PC-9 (cell line): ENCODE measurements around the gene ALPK1. TPM values are rescaled to one million over a fixed set of nuclear protein-coding genes. Genes with fewer than 3 reads are reported as not detected.

Experiments
- BruUV-seq: library from RNA; stranded (reverse); fragments of 400-500 nt; replicated peaks from 2 replicates; lab custom pipeline; 2021; lab: Mats Ljungman, UMichigan
- CTCF ChIA-PET: fragments of 300-600 bp; sonication (Branson Sonifier 250); formaldehyde crosslinking; loops from one replicate; lab custom pipeline; 2022; ENCODE audit warnings: antibody characterized with exemption; lab: Charles Lee
- POLR2A ChIA-PET: fragments of 300-600 bp; sonication (Branson Sonifier 250); formaldehyde crosslinking; loops from one replicate; lab custom pipeline; 2022; ENCODE audit warnings: antibody characterized with exemption; ENCODE audit not compliant: unreplicated experiment; lab: Charles Lee
- DNase-seq, 2 experiments: peaks; one replicate each; pipeline versions ENCODE4 v3.0.0 to v3.0.0-alpha.2; 2015 to 2022; ENCODE audit warnings: mixed read lengths in 1 of 2
- H2AFZ ChIP-seq: fragments of 200-600 bp; sonication (generic); 2 replicates; pipeline ENCODE4 v1.8.1; 2017; ENCODE audit warnings: antibody characterized with exemption
- H3F3A ChIP-seq: fragments of 200-600 bp; sonication (generic); 2 replicates; pipeline ENCODE4 v1.8.1; 2017; ENCODE audit warnings: antibody characterized with exemption, mild to moderate bottlenecking, low read depth; ENCODE audit not compliant: insufficient read depth
- H3K27ac ChIP-seq: fragments of 200-600 bp; sonication (generic); 2 replicates; pipeline ENCODE4 v1.6.1; 2016; ENCODE audit warnings: mixed run types
- H3K27me3 ChIP-seq: fragments of 200-600 bp; sonication (generic); 2 replicates; pipeline ENCODE4 v1.6.1; 2016; ENCODE audit warnings: low read depth, mixed run types; ENCODE audit not compliant: insufficient read depth
- H3K36me3 ChIP-seq: fragments of 200-600 bp; sonication (generic); 2 replicates; pipeline ENCODE4 v1.6.1; 2016; ENCODE audit warnings: low read depth, mixed run types
- H3K4me1 ChIP-seq: fragments of 200-600 bp; sonication (generic); replicated peaks from 2 replicates; pipeline ENCODE4 v1.6.1; 2016; ENCODE audit warnings: mixed run types; ENCODE audit not compliant: insufficient read depth
- H3K4me2 ChIP-seq: fragments of 200-600 bp; sonication (generic); 2 replicates; pipeline ENCODE4 v1.6.1; 2017; ENCODE audit warnings: mixed run types
- H3K4me3 ChIP-seq: fragments of 200-600 bp; sonication (generic); 2 replicates; pipeline ENCODE4 v1.6.1; 2016; ENCODE audit warnings: mixed run types
- H3K79me2 ChIP-seq: fragments of 200-600 bp; sonication (generic); 2 replicates; pipeline ENCODE4 v1.6.1; 2017; ENCODE audit warnings: low read depth, mixed run types
- H3K9me2 ChIP-seq: fragments of 200-600 bp; sonication (generic); 2 replicates; pipeline ENCODE4 v1.8.1; 2017; ENCODE audit warnings: mild to moderate bottlenecking; ENCODE audit not compliant: insufficient read depth
- H3K9me3 ChIP-seq: fragments of 200-600 bp; sonication (generic); 2 replicates; pipeline ENCODE4 v1.8.1; 2016; ENCODE audit warnings: low read depth; ENCODE audit not compliant: insufficient read depth
- H4K20me1 ChIP-seq: fragments of 200-600 bp; sonication (generic); 2 replicates; pipeline ENCODE4 v1.8.1; 2017; ENCODE audit not compliant: insufficient read depth
- EZH2 ChIP-seq: fragments of 200-600 bp; sonication (generic); IDR thresholded peaks from 2 replicates; pipeline ENCODE4 v1.8.0; 2017; ENCODE audit warnings: antibody characterized with exemption, low read depth
- intact Hi-C: fragments of 100-400 bp; cut with micrococcal nuclease; formaldehyde crosslinking; loops from one replicate; pipeline ENCODE4 v1.10.0; 2022; ENCODE audit not compliant: unreplicated experiment
- total RNA-seq: library from RNA; stranded (reverse); gene quantifications from 2 replicates; pipeline ENCODE4 v1.2.3, GENCODE V29; 2021
- TF ChIP-seq, protein P1 (sequence below): fragments of 200-600 bp; sonication (generic); conservative IDR thresholded peaks from 2 replicates; pipeline ENCODE4 v1.6.1; 2017; ENCODE audit warnings: mixed run types, antibody characterized with exemption, mild to moderate bottlenecking, moderate library complexity

ALPK1 gene
- total RNA-seq, 1 experiment from 2014 or later, result 35.4 TPM

- Histone ChIP-seq H3K4me1 (peaks cover 11% of the 10 kb centered on the region; the same call in 1 of the 2 replicates), H3F3A (peaks cover 24% of the 10 kb centered on the region; the same call in 1 of the 2 replicates), H3K9me2 (no peaks in the 10 kb centered on the region), H3K9me3 (no peaks in the 10 kb centered on the region), H2AFZ (no peak overlapping the region), H3K27me3 (no peaks in the 10 kb centered on the region), H3K27ac (no peak overlapping the region), H3K36me3 (peaks cover 5% of the 10 kb centered on the region), H3K4me2 (no peak overlapping the region), H3K79me2 (peaks cover 38% of the 10 kb centered on the region), H3K4me3 (no peak overlapping the region), H4K20me1 (no peaks in the 10 kb centered on the region)
- no peak for TF ChIP-seq EZH2
- TF ChIP-seq, protein P1, sequence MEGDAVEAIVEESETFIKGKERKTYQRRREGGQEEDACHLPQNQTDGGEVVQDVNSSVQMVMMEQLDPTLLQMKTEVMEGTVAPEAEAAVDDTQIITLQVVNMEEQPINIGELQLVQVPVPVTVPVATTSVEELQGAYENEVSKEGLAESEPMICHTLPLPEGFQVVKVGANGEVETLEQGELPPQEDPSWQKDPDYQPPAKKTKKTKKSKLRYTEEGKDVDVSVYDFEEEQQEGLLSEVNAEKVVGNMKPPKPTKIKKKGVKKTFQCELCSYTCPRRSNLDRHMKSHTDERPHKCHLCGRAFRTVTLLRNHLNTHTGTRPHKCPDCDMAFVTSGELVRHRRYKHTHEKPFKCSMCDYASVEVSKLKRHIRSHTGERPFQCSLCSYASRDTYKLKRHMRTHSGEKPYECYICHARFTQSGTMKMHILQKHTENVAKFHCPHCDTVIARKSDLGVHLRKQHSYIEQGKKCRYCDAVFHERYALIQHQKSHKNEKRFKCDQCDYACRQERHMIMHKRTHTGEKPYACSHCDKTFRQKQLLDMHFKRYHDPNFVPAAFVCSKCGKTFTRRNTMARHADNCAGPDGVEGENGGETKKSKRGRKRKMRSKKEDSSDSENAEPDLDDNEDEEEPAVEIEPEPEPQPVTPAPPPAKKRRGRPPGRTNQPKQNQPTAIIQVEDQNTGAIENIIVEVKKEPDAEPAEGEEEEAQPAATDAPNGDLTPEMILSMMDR, result no peak
- CTCF ChIA-PET, result no interaction called here
- POLR2A ChIA-PET, result no interaction called here
- no TSS peak for BruUV-seq
- no peak for DNase-seq
- intact Hi-C loops, result no loop called here
Observed at GRCh38 chr4:112277705-112278448, 19.3 kb upstream of the ALPK1 start.

GRCh38 chr4:112279025-112279881, 17.9 kb upstream of the ALPK1 start:
- Histone ChIP-seq H3K36me3 (peaks cover 5% of the 10 kb centered on the region), H3K79me2 (peaks cover 51% of the 10 kb centered on the region), H3K4me3 (no peak overlapping the region), H3F3A (peaks cover 13% of the 10 kb centered on the region; the same call in 1 of the 2 replicates), H3K4me1 (peaks cover 20% of the 10 kb centered on the region), H3K9me2 (no peaks in the 10 kb centered on the region), H2AFZ (no peak overlapping the region), H3K27ac (no peak overlapping the region), H4K20me1 (no peaks in the 10 kb centered on the region), H3K27me3 (no peaks in the 10 kb centered on the region), H3K4me2 (no peak overlapping the region), H3K9me3 (no peaks in the 10 kb centered on the region)
- no TSS peak for BruUV-seq
- no peak for TF ChIP-seq EZH2
- TF ChIP-seq, protein P1, result no peak
- POLR2A ChIA-PET, result no interaction called here
- CTCF ChIA-PET, result interaction anchor here (0.7 kb wide), 1 partner anchor 77 kb away, joined by 5 read pairs; no protein-coding TSS in a partner anchor
- intact Hi-C loops, result no loop called here
- DNase-seq, result no peak

DNA sequence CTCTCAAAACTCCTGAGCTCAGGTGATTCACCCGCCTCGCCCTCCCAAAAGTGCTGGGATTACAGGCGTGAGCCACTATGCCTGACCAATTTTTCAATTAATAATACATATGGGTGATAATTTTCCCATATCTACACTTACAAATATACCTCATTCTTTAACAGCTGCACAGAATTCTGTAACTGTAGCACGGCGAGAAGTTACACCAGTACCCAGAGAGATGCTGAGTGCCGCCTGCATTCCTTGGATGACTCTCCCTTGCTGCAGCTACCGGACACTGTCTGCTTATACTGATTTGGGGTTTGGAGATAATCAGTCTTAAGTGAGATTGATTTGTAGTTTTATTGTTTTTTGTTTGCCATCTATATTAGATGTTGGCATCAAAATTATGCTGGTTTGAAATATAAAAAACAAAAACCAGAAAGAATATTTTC, 17.3 kb upstream of the ALPK1 start:
- Histone ChIP-seq H3K27me3 (no peaks in the 10 kb centered on the region), H3K79me2 (peaks cover 58% of the 10 kb centered on the region), H4K20me1 (no peaks in the 10 kb centered on the region), H3K4me3 (no peak overlapping the region), H3F3A (peaks cover 13% of the 10 kb centered on the region; the same call in 1 of the 2 replicates), H3K36me3 (peaks cover 5% of the 10 kb centered on the region), H3K4me1 (peaks cover 22% of the 10 kb centered on the region), H3K4me2 (no peak overlapping the region), H3K9me3 (no peaks in the 10 kb centered on the region), H2AFZ (no peak overlapping the region), H3K27ac (no peak overlapping the region), H3K9me2 (no peaks in the 10 kb centered on the region)
- no peak for DNase-seq
- intact Hi-C loops, result no loop called here
- no TSS peak for BruUV-seq
- TF ChIP-seq, protein P1, result no peak
- no peak for TF ChIP-seq EZH2
- CTCF ChIA-PET, result interaction anchor here (0.7 kb wide), 1 partner anchor 78 kb away, joined by 5 read pairs; no protein-coding TSS in a partner anchor
- POLR2A ChIA-PET, result no interaction called here
